Immature natural killer cell (primary cell): ENCODE measurements around the gene DCHS1. TPM values are rescaled to one million over a fixed set of nuclear protein-coding genes. Genes with fewer than 3 reads are reported as not detected.

Experiments
- DNase-seq, 3 donors: peaks; one replicate each; pipeline ENCODE4 v3.0.0; 2022; ENCODE audit warnings: mixed read lengths in 1 of 3
- H3K27ac Mint-ChIP-seq, 6 donors: one replicate each; pipeline ENCODE4 v1.8.0; 2020; ENCODE audit warnings: mixed read lengths in 6 of 6, mild to moderate bottlenecking in 5 of 6, inconsistent platforms in 4 of 6, moderate library complexity in 3 of 6
- H3K27me3 Mint-ChIP-seq, 3 donors: one replicate each; pipeline ENCODE4 v1.8.0; 2020 to 2021; ENCODE audit warnings: low read depth in 3 of 3, mild to moderate bottlenecking in 3 of 3, mixed read lengths in 3 of 3, moderate library complexity in 3 of 3, inconsistent platforms in 1 of 3
- H3K36me3 Mint-ChIP-seq, 3 donors: one replicate each; pipeline ENCODE4 v1.8.0; 2020; ENCODE audit warnings: mixed read lengths in 3 of 3, inconsistent platforms in 2 of 3, mild to moderate bottlenecking in 2 of 3
- H3K4me1 Mint-ChIP-seq, 2 donors: one replicate each; pipeline ENCODE4 v1.8.0; 2020; ENCODE audit warnings: inconsistent platforms in 2 of 2, mild to moderate bottlenecking in 2 of 2, mixed read lengths in 2 of 2, moderate library complexity in 1 of 2
- H3K4me3 Mint-ChIP-seq, 5 donors: one replicate each; pipeline ENCODE4 v1.8.0; 2020; ENCODE audit warnings: mild to moderate bottlenecking in 5 of 5, mixed read lengths in 5 of 5, inconsistent platforms in 3 of 5, moderate library complexity in 3 of 5
- H3K9me3 Mint-ChIP-seq, 6 donors: one replicate each; pipeline ENCODE4 v1.8.0; 2020; ENCODE audit warnings: mild to moderate bottlenecking in 6 of 6, mixed read lengths in 6 of 6, inconsistent platforms in 4 of 6, moderate library complexity in 3 of 6
- polyA plus RNA-seq, 3 donors: library from polyadenylated mRNA; unstranded; fragments of 300-500 nt; fragmentation: Illumina TruSeq; gene quantifications; one replicate each; pipeline ENCODE4 v1.2.3, GENCODE V29; 2021

DCHS1 gene
- polyA plus RNA-seq, 3 donors from 2014 or later: 0.10 to 0.11 TPM; not detected in 1

GRCh38 chr11:6586434-6587359 is 68.9 kb downstream of the DCHS1 start:
- Mint-ChIP-seq H3K4me3 (no peak overlapping the region), H3K27ac (no peak overlapping the region), H3K9me3 (peaks cover 11 to 30% (median 16%) of the 10 kb centered on the region in 6 donors), H3K4me1 (no peaks in the 10 kb centered on the region), H3K36me3 (peaks cover 30 to 44% (median 34%) of the 10 kb centered on the region in 3 donors), H3K27me3 (no peaks in the 10 kb centered on the region)
- DNase-seq: no peak

DNA sequence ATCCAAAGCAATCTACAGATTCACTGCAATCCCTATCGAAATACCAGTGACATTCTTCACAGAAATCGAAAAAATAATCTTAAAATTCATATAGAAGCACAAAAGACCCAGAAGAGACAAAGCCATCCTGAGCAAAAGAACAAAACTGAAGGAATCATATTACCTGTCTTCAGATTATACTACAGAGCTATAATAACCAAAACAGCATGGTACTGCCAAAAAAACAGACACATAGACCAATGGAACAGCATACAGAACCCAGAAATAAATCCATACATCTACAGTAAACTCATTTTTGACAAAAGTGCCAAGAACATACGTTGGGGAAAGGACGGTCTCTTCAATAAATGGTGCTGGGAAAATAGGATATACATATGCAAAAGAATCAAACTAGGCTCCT is 71.1 kb downstream of the DCHS1 start:
- Mint-ChIP-seq H3K4me3 (no peak overlapping the region), H3K27me3 (peaks cover 0 to 1% (median 0%) of the 10 kb centered on the region in 3 donors), H3K27ac (no peak overlapping the region), H3K9me3 (peaks cover 11 to 30% (median 16%) of the 10 kb centered on the region in 6 donors), H3K4me1 (no peaks in the 10 kb centered on the region), H3K36me3 (peaks cover 28 to 42% (median 35%) of the 10 kb centered on the region in 3 donors)
- DNase-seq: no peak

DNA sequence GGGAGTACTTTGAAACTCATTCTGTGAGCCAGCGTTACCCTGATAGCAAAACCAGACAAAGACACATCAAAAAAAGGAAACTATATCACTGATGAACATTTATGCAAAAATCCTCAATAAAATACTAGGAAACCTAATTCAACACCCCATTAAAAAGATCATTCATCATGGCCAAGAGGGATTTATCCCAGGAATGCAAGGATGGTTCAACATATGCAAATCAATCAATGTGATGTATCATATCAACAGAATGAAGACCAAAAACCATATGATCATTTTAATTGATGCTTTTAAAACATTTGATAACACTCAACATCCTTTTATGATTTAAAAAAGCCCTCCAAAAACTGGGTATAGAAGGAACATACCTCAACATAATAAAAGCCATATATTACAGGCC is 72.0 kb downstream of the DCHS1 start:
- no peak overlapping the region for H3K27ac Mint-ChIP-seq
- H3K36me3 Mint-ChIP-seq: peaks cover 28 to 42% (median 35%) of the 10 kb centered on the region in 3 donors
- DNase-seq: no peak
- H3K27me3 Mint-ChIP-seq: peaks cover 0 to 1% (median 0%) of the 10 kb centered on the region in 3 donors
- H3K9me3 Mint-ChIP-seq: peaks cover 11 to 30% (median 16%) of the 10 kb centered on the region in 6 donors
- H3K4me1 Mint-ChIP-seq: no peaks in the 10 kb centered on the region
- H3K4me3 Mint-ChIP-seq: no peak overlapping the region

- Mint-ChIP-seq H3K27me3 (peaks cover 0 to 1% (median 0%) of the 10 kb centered on the region in 3 donors), H3K27ac (no peak overlapping the region), H3K4me1 (no peaks in the 10 kb centered on the region), H3K36me3 (peaks cover 25 to 40% (median 31%) of the 10 kb centered on the region in 3 donors), H3K4me3 (no peak overlapping the region), H3K9me3 (peaks cover 11 to 27% (median 16%) of the 10 kb centered on the region in 6 donors)
- no peak for DNase-seq
Observed at GRCh38 chr11:6579681-6580080, 75.9 kb downstream of the DCHS1 start.

DNA sequence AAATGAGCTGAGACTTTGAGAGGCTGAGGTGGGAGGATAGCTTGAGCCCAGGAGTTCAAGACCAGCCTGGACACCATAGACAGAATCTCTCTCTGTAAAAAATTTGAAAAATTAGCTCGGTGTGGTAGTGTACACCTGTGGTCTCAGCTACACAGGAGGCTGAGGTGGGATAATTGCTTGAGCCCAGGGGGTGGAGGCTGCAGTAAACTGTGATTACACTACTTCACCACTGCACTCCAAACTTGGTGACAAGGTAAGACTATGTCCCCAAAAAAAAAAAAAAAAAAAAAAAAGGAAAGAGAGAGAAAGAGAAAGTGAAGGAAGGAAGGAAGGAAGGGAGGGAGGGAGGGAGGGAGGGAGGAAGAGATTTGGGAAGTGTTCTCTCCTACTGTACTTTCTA is 77.5 kb downstream of the DCHS1 start:
- H3K4me3 Mint-ChIP-seq: no peak overlapping the region
- no peak overlapping the region for H3K27ac Mint-ChIP-seq
- H3K9me3 Mint-ChIP-seq: peaks cover 3 to 11% (median 7%) of the 10 kb centered on the region in 6 donors
- no peak for DNase-seq
- no peaks in the 10 kb centered on the region for H3K4me1 Mint-ChIP-seq
- H3K27me3 Mint-ChIP-seq: peaks cover 0 to 1% (median 0%) of the 10 kb centered on the region in 3 donors
- H3K36me3 Mint-ChIP-seq: peaks cover 12 to 25% (median 16%) of the 10 kb centered on the region in 3 donors

- H3K4me3 Mint-ChIP-seq: no peak overlapping the region
- peaks cover 0 to 13% (median 5%) of the 10 kb centered on the region in 3 donors for H3K36me3 Mint-ChIP-seq
- H3K4me1 Mint-ChIP-seq: no peaks in the 10 kb centered on the region
- no peak for DNase-seq
- no peaks in the 10 kb centered on the region for H3K9me3 Mint-ChIP-seq
- no peak overlapping the region for H3K27ac Mint-ChIP-seq
- H3K27me3 Mint-ChIP-seq: peaks cover 0 to 1% (median 0%) of the 10 kb centered on the region in 3 donors
Observed at GRCh38 chr11:6576471-6577373, 78.9 kb downstream of the DCHS1 start.

DNA sequence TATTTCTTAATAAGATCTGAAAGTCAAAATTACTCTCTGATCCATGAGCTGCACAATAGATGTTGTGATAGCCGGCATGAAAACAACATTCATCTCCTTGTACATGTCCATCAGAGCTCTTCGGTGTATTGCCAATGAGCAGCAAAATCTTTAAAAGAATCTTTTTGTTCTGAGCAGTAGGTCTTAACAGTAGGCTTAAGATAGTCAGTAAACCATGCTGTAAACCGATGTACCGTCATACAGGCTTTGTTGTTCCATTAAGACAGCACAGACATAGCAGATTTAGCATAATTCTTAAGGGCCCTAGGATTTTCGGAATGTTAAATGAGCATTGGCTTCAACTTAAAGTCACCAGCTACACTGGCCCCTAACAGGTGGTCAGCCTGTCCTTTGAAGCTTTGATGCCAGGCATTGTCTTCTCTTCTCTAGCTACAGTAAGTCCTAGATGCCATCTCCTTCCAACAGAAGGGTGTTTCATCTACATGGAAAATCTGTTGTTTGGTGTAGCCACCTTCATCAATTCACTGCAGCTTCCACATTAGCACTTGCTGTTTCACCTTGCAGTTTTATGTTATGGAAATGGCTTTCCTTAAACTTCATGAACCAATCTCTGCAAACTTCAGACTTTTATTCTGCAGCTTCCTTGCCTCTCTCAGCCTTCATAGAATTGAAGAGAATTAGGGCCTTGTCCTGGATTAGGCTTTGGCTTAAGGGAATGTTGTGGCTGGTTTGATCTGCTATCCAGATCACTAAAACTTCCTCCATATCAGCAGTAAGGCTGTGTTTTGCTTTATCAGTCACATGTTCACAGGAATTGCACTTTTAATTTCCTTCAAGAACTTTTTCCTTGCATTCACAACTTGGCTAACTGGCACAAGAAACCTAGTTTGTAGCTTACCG is 80.5 kb downstream of the DCHS1 start:
- peaks cover 0 to 6% (median 0%) of the 10 kb centered on the region in 3 donors for H3K36me3 Mint-ChIP-seq
- H3K9me3 Mint-ChIP-seq: no peaks in the 10 kb centered on the region
- H3K4me1 Mint-ChIP-seq: no peaks in the 10 kb centered on the region
- peaks cover 0 to 2% (median 2%) of the 10 kb centered on the region in 3 donors for H3K27me3 Mint-ChIP-seq
- H3K4me3 Mint-ChIP-seq: no peak overlapping the region
- no peak for DNase-seq
- no peak overlapping the region for H3K27ac Mint-ChIP-seq

GRCh38 chr11:6572215-6572614 is 83.4 kb downstream of the DCHS1 start:
- Mint-ChIP-seq H3K27ac (no peak overlapping the region), H3K27me3 (peaks cover 0 to 3% (median 2%) of the 10 kb centered on the region in 3 donors)

GRCh38 chr11:6571434-6572008 is 84.1 kb downstream of the DCHS1 start:
- no peak overlapping the region for H3K27ac Mint-ChIP-seq

More at GRCh38 chr11:6572215-6572614, 83.4 kb downstream of the DCHS1 start:
- no peaks in the 10 kb centered on the region for H3K9me3 Mint-ChIP-seq
- no peak overlapping the region for H3K4me3 Mint-ChIP-seq
- no peaks in the 10 kb centered on the region for H3K4me1 Mint-ChIP-seq
- no peak for DNase-seq
- peaks cover 0 to 6% (median 4%) of the 10 kb centered on the region in 3 donors for H3K36me3 Mint-ChIP-seq

More at GRCh38 chr11:6571434-6572008, 84.1 kb downstream of the DCHS1 start:
- Mint-ChIP-seq H3K36me3 (peaks cover 0 to 5% (median 4%) of the 10 kb centered on the region in 3 donors), H3K4me3 (no peak overlapping the region), H3K4me1 (no peaks in the 10 kb centered on the region), H3K27me3 (peaks cover 0 to 3% (median 2%) of the 10 kb centered on the region in 3 donors), H3K9me3 (no peaks in the 10 kb centered on the region)
- DNase-seq: no peak

Other genes starting within 250 kb of the DCHS1 start
- 10 to 100 TPM; 30.8 to 55.9 (median 35.2) TPM for gene APBB1, start 236.7 kb downstream of the DCHS1 start, polyA plus RNA-seq
- not detected for gene HPX, start 214.8 kb downstream of the DCHS1 start, polyA plus RNA-seq
- gene TRIM3, start 181.9 kb downstream of the DCHS1 start, polyA plus RNA-seq: 1 to 10 TPM; 1.8 to 5.0 (median 2.9) TPM
- gene ARFIP2, start 174.5 kb downstream of the DCHS1 start, polyA plus RNA-seq: 10 to 100 TPM; 34.2 to 39.9 (median 35.0) TPM
- gene TIMM10B, start 174.3 kb downstream of the DCHS1 start, polyA plus RNA-seq: 10 to 100 TPM; 33.9 to 41.6 (median 35.2) TPM
- 1 to 10 TPM in 1 of 3 donors, under 1 TPM in 2; 0.74 to 1.3 (median 0.86) TPM for gene DNHD1, start 158.5 kb downstream of the DCHS1 start, polyA plus RNA-seq
- 10 to 100 TPM; 17.6 to 25.7 (median 18.3) TPM for gene RRP8, start 52.2 kb downstream of the DCHS1 start, polyA plus RNA-seq
- 100 to 1,000 TPM; 155 to 297 (median 193) TPM for gene ILK, start 52.0 kb downstream of the DCHS1 start, polyA plus RNA-seq
- 100 to 1,000 TPM; 329 to 365 (median 334) TPM for gene TAF10, start 43.6 kb downstream of the DCHS1 start, polyA plus RNA-seq
- 100 to 1,000 TPM; 110 to 225 (median 167) TPM for gene TPP1, start 36.4 kb downstream of the DCHS1 start, polyA plus RNA-seq
- 10 to 100 TPM in 2 of 3 donors, 1 to 10 TPM in 1; 4.6 to 17.0 (median 13.7) TPM for gene MRPL17, start 27.5 kb upstream of the DCHS1 start, polyA plus RNA-seq
- not detected for gene OR2AG2, start 116.2 kb upstream of the DCHS1 start, polyA plus RNA-seq
- not detected for gene OR2AG1, start 127.2 kb upstream of the DCHS1 start, polyA plus RNA-seq
- gene OR6A2, start 143.9 kb upstream of the DCHS1 start, polyA plus RNA-seq: not detected
- gene OR10A5, start 189.9 kb upstream of the DCHS1 start, polyA plus RNA-seq: not detected
- gene OR10A2, start 207.2 kb upstream of the DCHS1 start, polyA plus RNA-seq: not detected
- not detected for gene OR10A4, start 220.8 kb upstream of the DCHS1 start, polyA plus RNA-seq
- gene OR2D2, start 236.7 kb upstream of the DCHS1 start, polyA plus RNA-seq: not detected